SK-N-SH treated with all-trans-retinoic acid at 6 μM for 48 hours (cell line): Measurements from ENCODE around the gene IL36G.

ENCODE experiments used
- ATAC-seq: fragments of 200-7000 bp; cut with Tn5 transposase; 3 replicates; pipeline ENCODE4 v1.9.1; 2020; ENCODE audit warnings: mild to moderate bottlenecking, moderate library complexity
- ARNTL ChIP-seq: fragments of 450-650 bp; formaldehyde crosslinking; IDR thresholded peaks from 2 replicates; pipeline ENCODE4 v1.5.0; 2020; ENCODE audit warnings: low read depth, mild to moderate bottlenecking, moderate library complexity, borderline replicate concordance
- CREB5 ChIP-seq: fragments of 250-450 bp; sonication (Bioruptor Pico); IDR thresholded peaks from 2 replicates; pipeline ENCODE4 v1.5.1; 2020; ENCODE audit warnings: low read depth, mild to moderate bottlenecking, moderate library complexity
- CSDC2 ChIP-seq: fragments of 250-450 bp; sonication (Bioruptor Pico); IDR thresholded peaks from 2 replicates; pipeline ENCODE4 v1.5.0; 2020; ENCODE audit warnings: mild to moderate bottlenecking, moderate library complexity
- CSRNP3 ChIP-seq: fragments of 250-450 bp; sonication (Bioruptor Pico); IDR thresholded peaks from 2 replicates; pipeline ENCODE4 v1.5.1; 2021; ENCODE audit warnings: mild to moderate bottlenecking, moderate library complexity
- ESRRG ChIP-seq: fragments of 250-450 bp; sonication (Bioruptor Pico); IDR thresholded peaks from 2 replicates; pipeline ENCODE4 v1.6.1; 2021; ENCODE audit warnings: mild to moderate bottlenecking
- ISL1 ChIP-seq: fragments of 250-450 bp; sonication (Bioruptor Pico); IDR thresholded peaks from 2 replicates; pipeline ENCODE4 v2.1.2; 2022; ENCODE audit warnings: mild to moderate bottlenecking, moderate library complexity
- OSR1 ChIP-seq: fragments of 250-450 bp; sonication (Bioruptor Pico); IDR thresholded peaks from 2 replicates; pipeline ENCODE4 v1.8.0; 2022; ENCODE audit warnings: moderate library complexity, mild to moderate bottlenecking, inconsistent platforms
- PATZ1 ChIP-seq: fragments of 250-450 bp; sonication (Bioruptor Pico); IDR thresholded peaks from 2 replicates; pipeline ENCODE4 v1.8.0; 2020; ENCODE audit warnings: mild to moderate bottlenecking, moderate library complexity, borderline replicate concordance
- POU6F1 ChIP-seq: fragments of 250-450 bp; sonication (Bioruptor Pico); IDR thresholded peaks from 2 replicates; pipeline ENCODE4 v1.8.0; 2021; ENCODE audit warnings: low read depth, mild to moderate bottlenecking, moderate library complexity, borderline replicate concordance
- PPARA ChIP-seq: fragments of 250-450 bp; sonication (Bioruptor Pico); IDR thresholded peaks from 2 replicates; pipeline ENCODE4 v1.5.0; 2020; ENCODE audit warnings: mild to moderate bottlenecking, borderline replicate concordance
- RARB ChIP-seq: fragments of 250-450 bp; sonication (Bioruptor Pico); IDR thresholded peaks from 2 replicates; pipeline ENCODE4 v1.8.0; 2021; ENCODE audit warnings: mild to moderate bottlenecking, moderate library complexity
- SNAI2 ChIP-seq: fragments of 250-450 bp; sonication (Bioruptor Pico); IDR thresholded peaks from 2 replicates; pipeline ENCODE4 v1.5.0; 2020; ENCODE audit warnings: mild to moderate bottlenecking, moderate library complexity
- TOX ChIP-seq: fragments of 250-450 bp; sonication (Bioruptor Pico); IDR thresholded peaks from 2 replicates; pipeline ENCODE4 v1.8.0; 2021; ENCODE audit warnings: mild to moderate bottlenecking, moderate library complexity, borderline replicate concordance
- ZC3H10 ChIP-seq: fragments of 250-450 bp; sonication (Bioruptor Pico); IDR thresholded peaks from 2 replicates; pipeline ENCODE4 v1.5.1; 2021; ENCODE audit warnings: mild to moderate bottlenecking, moderate library complexity
- ZFP3 ChIP-seq: fragments of 250-450 bp; sonication (Bioruptor Pico); IDR thresholded peaks from 2 replicates; pipeline ENCODE4 v1.5.0; 2020; ENCODE audit warnings: mild to moderate bottlenecking, moderate library complexity
- ZFP30 ChIP-seq: fragments of 450-650 bp; formaldehyde crosslinking; IDR thresholded peaks from 2 replicates; pipeline ENCODE4 v1.5.0; 2022; ENCODE audit warnings: mild to moderate bottlenecking, moderate library complexity
- ZNF565 ChIP-seq: fragments of 450-650 bp; formaldehyde crosslinking; conservative IDR thresholded peaks from 2 replicates; pipeline ENCODE4 v1.5.0; 2020; ENCODE audit warnings: low read depth, mild to moderate bottlenecking, moderate library complexity
- ZNF8 ChIP-seq: fragments of 450-650 bp; formaldehyde crosslinking; IDR thresholded peaks from 2 replicates; pipeline ENCODE4 v1.5.0; 2020; ENCODE audit warnings: mild to moderate bottlenecking, moderate library complexity

The IL36G gene

GRCh38 chr2:113009622-113010021, 31.8 kb downstream of the IL36G start:
- ATAC-seq = no peak
- TF ChIP-seq ZFP3 (CRISPR knock-in tag) (no peak), OSR1 (CRISPR knock-in tag) (no peak), ZNF8 (CRISPR knock-in tag) (no peak), TOX (no peak), CSDC2 (CRISPR knock-in tag) (no peak), POU6F1 (CRISPR knock-in tag) (no peak), CSRNP3 (no peak), CREB5 (no peak)

GRCh38 chr2:113010088-113010487, 32.3 kb downstream of the IL36G start:
- TF ChIP-seq ARNTL (CRISPR knock-in tag) (no peak), RARB (CRISPR knock-in tag) (no peak), PPARA (CRISPR knock-in tag) (no peak), CREB5 (no peak), ESRRG (CRISPR knock-in tag) (no peak), ZNF565 (no peak), ISL1 (CRISPR knock-in tag) (no peak), SNAI2 (CRISPR knock-in tag) (no peak), ZFP3 (CRISPR knock-in tag) (no peak), POU6F1 (CRISPR knock-in tag) (no peak), ZC3H10 (CRISPR knock-in tag) (no peak), PATZ1 (CRISPR knock-in tag) (no peak), OSR1 (CRISPR knock-in tag) (no peak), ZFP30 (no peak), TOX (no peak), CSRNP3 (no peak)
- TF ChIP-seq, all 23 proteins: peak for 0
- ATAC-seq = no peak

- TF ChIP-seq ZC3H10 (CRISPR knock-in tag) = no peak
- ATAC-seq = no peak
Measured at GRCh38 chr2:113011108-113011507, 33.3 kb downstream of the IL36G start.
